Measurements from ENCODE around the gene GFRA3.
A peak's percentile ranks its signal among the peaks of the same experiment; 100 is the strongest.
"Not testable (repeated sequence)": the region's sequence is repeated elsewhere in the genome, so short reads cannot be mapped to it uniquely, and the experiment has no call there.

The GFRA3 gene, protein sequence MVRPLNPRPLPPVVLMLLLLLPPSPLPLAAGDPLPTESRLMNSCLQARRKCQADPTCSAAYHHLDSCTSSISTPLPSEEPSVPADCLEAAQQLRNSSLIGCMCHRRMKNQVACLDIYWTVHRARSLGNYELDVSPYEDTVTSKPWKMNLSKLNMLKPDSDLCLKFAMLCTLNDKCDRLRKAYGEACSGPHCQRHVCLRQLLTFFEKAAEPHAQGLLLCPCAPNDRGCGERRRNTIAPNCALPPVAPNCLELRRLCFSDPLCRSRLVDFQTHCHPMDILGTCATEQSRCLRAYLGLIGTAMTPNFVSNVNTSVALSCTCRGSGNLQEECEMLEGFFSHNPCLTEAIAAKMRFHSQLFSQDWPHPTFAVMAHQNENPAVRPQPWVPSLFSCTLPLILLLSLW

GRCh38 chr5:138274189-138274853, at the start of gene GFRA3:
Gene GFRA3, minus strand, starts transcription at chr5:138274621. Its CDS starts 197 bp downstream, at chr5:138274424.
- no peak for DNase-seq

- not testable (repeated sequence) for DNase-seq
Observed at GRCh38 chr5:138318211-138318610, 43.8 kb upstream of the GFRA3 start.

DNA sequence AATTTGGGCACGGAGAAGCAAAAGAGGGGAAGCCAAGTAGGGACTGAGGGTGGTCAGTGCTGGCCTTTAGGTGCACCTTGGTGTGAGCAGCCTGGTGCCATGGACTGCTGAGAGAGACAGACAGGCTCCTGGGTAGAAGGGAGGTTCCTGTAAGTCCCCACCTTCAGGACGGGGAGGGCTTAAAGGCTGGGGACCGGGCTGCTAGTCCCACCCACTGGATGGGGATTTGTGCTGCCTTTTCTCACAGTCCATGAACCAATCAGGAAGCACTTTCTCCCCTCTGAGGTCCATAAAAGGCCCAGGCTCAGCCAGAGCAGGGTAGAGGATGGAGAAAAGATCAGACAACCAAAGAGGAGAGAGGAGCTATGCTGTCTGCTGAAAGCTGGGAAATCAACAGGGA, 41.9 kb upstream of the GFRA3 start:
- no peak for DNase-seq

GRCh38 chr5:138315751-138316278, 41.4 kb upstream of the GFRA3 start:
- DNase-seq: no peak

DNA sequence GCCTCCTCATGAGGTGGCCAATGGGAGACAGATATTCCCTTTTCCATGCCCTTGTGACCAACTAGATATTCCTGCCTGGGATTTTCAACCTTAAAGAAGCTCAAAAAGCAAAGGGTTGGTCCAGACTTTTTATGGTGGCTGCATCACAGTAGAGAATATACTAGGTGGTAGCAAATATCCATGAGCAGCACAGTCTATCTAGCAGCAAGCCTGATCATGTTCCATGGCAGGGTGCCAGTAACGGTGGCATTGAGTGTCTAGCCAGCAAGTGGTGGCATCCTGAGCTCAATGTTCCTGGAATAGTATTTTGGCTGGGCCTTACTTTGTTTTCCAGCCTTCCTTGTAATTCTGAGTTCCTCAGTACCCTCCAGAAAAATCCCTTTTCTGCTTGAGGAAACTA, 31.4 kb upstream of the GFRA3 start:
- no peak for DNase-seq

DNA sequence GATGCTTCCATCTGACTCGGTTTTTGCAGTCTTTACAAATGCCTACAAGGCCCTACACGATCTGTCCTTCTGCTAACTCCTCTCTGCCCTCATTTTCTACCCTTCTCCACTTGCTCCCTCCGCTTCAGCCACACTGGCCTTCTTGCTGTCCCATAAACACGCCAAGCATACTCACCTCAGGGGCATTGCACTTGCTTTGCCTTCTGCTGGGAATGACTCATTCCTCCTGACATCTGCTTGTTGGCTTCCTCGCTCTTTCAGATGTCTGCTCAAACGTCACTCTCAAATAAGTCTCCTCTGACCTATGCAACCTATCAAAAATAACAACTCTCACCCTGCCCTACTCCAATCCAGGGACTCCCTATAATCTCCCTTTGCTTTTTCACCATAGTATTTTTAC, 29.0 kb upstream of the GFRA3 start:
- DNase-seq: no peak

- DNase-seq: no peak
Observed at GRCh38 chr5:138289296-138289695, 14.9 kb upstream of the GFRA3 start.

- DNase-seq: no peak
Observed at GRCh38 chr5:138287246-138287645, 12.8 kb upstream of the GFRA3 start.

DNA sequence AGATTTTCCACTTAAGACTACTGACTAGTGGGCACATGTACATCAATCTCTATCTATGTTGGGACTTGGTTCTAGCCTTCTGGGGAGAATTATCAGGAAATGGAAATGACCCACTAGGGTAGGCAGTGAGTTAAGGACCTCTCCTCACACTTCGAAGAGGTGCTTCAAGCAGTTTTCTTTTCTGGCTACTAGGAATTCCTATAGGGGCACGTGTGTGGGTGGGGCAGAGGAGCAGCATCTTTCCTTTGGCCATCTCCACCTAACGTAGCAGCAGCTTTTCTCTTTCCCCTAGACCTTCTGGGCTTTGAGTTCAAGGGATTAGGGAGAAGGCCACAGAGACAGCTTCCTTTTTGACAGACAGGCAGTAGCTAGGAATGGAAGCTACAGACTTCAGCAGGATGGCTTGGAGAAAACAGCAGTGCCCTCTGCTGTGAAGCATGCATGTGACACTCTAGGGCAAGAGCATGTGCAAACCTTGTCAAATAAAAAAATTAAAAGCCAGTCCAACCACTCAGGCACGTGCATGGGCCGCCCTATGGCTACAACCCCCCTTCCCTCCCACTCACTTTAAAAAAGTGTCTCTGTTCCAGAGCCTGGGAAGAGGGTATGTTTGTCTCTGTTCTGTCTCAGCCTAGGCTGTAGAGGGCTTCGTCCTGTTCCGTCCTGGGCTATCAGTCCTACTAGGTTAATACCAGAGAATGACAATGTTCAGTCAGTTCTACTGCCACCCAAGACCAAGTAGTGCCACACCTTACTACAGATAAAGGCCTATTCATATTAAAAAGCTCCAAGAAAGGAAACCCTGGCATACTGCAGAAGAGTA, 8.7 kb upstream of the GFRA3 start:
- DNase-seq: no peak

DNA sequence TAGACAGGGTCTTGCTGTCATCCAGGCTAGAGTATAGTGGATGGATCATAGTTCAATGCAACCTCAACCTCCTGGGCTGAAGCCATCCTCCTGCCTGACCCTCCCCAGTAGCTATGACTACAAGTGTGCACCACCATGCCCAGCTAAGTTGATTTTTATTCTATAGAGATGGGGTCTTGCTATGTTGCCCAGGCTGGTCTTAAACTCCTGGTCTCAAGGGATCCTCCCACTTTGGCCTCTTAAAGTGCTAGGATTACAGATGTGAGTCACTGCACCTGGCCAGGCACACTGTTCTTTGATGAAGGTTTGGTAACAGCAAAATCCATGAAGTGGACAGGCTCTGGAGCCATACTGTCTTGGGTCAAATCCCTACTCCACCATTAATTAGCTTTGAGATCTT, 6.5 kb upstream of the GFRA3 start:
- DNase-seq: no peak

DNA sequence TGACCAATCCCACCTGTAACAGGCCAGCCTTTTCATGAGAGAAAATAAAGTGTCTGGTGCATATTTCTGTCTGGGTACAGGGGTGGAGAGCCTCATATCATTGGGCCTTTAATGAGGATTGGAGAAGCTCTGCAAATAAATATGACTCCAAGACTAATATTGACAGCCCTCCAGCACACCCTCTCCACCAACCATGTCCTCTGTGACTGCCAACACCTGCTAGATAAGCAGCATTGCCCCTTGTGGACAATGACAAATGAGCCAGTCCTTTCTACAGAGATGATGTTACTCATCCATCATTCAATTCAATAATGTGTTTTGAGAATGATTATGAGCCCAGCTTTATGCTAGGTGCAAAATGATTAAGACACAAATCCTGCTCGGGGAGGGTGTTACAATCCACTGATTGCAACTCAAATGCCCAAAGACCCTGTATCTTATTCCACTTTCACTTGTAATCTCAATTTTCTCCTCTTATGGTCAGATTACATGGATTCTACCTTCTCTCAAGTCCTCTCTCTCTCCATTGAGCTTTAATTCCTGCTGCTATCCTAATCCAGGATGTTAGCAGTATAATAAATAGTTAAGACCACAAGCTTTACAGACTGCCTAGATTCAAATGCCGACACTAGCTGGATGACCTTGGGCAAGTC, 2.1 kb upstream of the GFRA3 start:
- DNase-seq: no peak

DNA sequence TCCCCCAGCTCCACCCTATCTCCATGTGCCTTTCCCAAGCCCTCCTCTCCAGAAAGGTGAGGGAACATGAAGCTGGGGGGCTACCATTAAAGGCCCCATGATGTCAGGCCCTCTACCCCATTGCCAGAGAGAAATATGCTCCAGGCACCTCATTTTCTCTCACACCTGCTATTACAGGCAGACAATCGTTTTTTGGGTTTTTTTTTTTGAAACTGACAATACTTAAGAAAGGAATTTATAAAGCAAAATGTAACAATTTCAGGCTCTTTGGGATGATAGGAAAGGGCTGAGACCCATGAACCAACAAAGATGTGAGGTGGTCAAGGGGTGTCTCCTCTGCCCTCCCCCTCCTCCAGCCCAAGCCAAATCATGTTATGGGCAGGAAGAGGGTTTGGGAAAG, 1.5 kb upstream of the GFRA3 start:
- DNase-seq: no peak

DNA sequence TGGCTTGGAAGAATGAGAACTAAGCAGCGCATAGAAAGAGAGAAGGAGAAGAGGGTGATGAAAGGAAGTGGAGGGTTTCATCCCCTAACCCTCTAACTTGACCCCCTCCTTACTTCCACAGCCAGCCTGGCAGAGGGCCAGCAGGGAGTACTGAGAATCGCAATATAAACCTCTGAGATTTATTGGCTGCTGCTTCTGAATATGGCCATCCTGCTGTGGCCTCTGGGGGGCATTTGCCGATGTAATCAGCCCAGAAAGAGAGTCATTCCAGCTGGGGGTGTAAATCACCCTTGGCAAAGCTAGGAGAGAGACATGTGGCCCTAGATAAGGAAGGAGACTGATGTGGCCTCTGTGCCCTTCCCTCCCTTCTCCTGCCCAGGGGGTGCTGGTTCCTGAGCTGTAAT, 960 bp upstream of the GFRA3 start:
- DNase-seq: no peak

- no peak for DNase-seq
Observed at GRCh38 chr5:138273834-138274188, 610 bp downstream of the GFRA3 start.

DNA sequence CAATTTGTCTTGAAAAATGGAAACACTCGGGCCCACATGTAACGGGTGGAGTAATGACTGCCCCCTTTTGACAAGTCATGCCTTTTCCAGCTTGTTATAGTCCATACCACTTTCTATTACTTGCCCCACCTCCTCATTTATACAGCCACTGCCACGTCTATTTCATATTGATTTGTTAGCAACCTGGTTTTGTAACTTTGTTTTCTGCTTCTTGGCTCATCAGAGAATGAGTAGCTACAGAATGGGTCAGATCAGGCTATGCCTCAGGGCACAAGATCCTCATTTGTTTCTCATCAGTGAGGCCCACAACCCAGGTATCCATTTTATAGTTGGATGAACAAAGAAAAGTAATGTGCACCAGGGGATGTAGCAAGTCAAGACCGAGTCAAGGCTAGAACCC, 1.7 kb downstream of the GFRA3 start:
- DNase-seq: no peak

GRCh38 chr5:138271281-138271680, 3.1 kb downstream of the GFRA3 start:
- no peak for DNase-seq

GRCh38 chr5:138264183-138264582, 10.2 kb downstream of the GFRA3 start:
- no peak for DNase-seq

DNA sequence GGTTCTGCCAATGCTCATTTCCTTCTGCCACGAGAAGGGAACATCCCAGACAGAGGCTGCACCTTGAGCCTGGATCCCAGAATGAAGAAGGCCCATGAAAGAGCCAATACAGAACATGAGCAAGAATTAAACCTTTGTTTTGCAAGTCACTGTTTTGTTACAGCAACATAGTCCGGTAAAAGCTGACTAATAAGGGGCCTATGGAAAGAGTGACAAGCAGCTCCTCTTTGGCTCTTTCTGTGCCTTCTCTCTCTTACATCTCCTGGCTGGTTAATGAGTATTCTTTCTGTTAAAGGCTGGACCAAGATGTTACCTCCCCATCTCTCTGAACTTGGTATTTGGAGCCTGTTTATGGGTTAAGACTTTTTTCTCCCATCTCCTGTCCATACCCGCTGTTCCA, 10.8 kb downstream of the GFRA3 start:
- peak; percentile 30 for DNase-seq

- no peak for DNase-seq
Observed at GRCh38 chr5:138258704-138259292, 15.6 kb downstream of the GFRA3 start.

DNA sequence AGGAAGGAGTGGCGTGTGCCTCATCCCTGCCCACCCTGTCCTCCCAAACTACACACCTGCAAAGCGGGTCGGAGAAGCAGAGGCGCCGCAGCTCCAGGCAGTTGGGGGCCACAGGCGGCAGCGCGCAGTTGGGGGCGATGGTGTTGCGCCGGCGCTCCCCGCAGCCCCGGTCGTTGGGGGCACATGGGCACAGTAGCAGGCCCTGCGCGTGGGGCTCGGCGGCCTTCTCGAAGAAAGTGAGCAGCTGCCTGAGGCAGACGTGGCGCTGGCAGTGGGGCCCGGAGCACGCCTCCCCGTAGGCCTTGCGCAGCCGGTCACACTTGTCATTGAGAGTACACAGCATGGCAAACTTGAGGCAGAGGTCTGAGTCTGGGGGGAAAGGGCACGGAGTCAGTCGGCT, 16.8 kb downstream of the GFRA3 start:
- DNase-seq: no peak

DNA sequence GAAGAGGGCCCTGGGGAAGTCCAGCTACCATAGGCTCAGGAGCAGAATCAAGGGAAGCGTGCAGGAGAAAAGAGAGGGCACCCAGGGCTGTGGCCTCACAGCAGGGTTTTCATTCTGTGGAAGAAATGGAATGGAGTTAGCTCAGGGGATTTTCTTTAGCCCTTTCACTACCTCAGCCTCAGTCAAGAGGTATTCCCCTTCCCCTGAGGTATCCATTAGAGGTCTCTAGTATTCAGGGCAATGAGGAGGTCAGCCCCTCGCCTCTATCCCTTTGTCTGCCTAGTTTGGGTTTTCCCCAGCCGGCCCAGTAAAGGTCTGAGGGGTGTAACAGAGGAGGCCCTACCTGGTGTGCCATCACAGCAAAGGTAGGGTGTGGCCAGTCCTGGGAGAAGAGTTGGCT, 21.5 kb downstream of the GFRA3 start:
- no peak for DNase-seq

- DNase-seq: not testable (repeated sequence)
Observed at GRCh38 chr5:138247800-138248199, 26.6 kb downstream of the GFRA3 start.

GRCh38 chr5:138246822-138247221, 27.6 kb downstream of the GFRA3 start:
- DNase-seq: no peak

All from activated CD4-positive, alpha-beta T cell treated with anti-CD3 and anti-CD28 coated beads, Interleukin-2, Interleukin-6, amounts not matched to agents 100 ng/mL and 50 ng/mL, durations not matched to agents 16 hours and 8 hours (primary cell).